ENCODE data around the gene CD82. TPM values are rescaled to one million over a fixed set of nuclear protein-coding genes. Genes with fewer than 3 reads are reported as not detected.

Gene CD82
- total RNA-seq, 2 experiments from 2014 or later: 243 to 277 TPM

- CTCF ChIA-PET: interaction anchor here (2.4 to 3.3 kb wide), 2 partner anchors 25 to 45 kb away, joined by 7 to 17 read pairs; no protein-coding TSS in a partner anchor
Observed at GRCh38 chr11:44571871-44572270, 6.4 kb downstream of the CD82 start.

GRCh38 chr11:44572436-44572835 is 7.0 kb downstream of the CD82 start:
- H3K36me3 Mint-ChIP-seq: peaks cover 50% of the 10 kb centered on the region

More at GRCh38 chr11:44571871-44572270, 6.4 kb downstream of the CD82 start:
- H3K27ac Mint-ChIP-seq: peak overlapping the region; percentile 99
- peaks cover 97% of the 10 kb centered on the region for H3K4me1 Mint-ChIP-seq (ENCODE audit: low read depth)
- POLR2A ChIA-PET: no interaction called here
- peak overlapping the region; percentile 57 for H3K4me3 Mint-ChIP-seq
- no peak for DNase-seq
- intact Hi-C loops (cut with micrococcal nuclease): no loop called here
- no peaks in the 10 kb centered on the region for H3K27me3 Mint-ChIP-seq
- H3K9me3 Mint-ChIP-seq: no peaks in the 10 kb centered on the region
- H3K36me3 Mint-ChIP-seq: peaks cover 54% of the 10 kb centered on the region

GRCh38 chr11:44572884-44573283 is 7.4 kb downstream of the CD82 start:
- no peaks in the 10 kb centered on the region for H3K27me3 Mint-ChIP-seq
- ChIA-PET CTCF (interaction anchor here (2.4 to 3.3 kb wide), 2 partner anchors 24 to 44 kb away, joined by 7 to 17 read pairs; no protein-coding TSS in a partner anchor), POLR2A (no interaction called here)
- peaks cover 97% of the 10 kb centered on the region for H3K4me1 Mint-ChIP-seq (ENCODE audit: low read depth)
- intact Hi-C loops (cut with micrococcal nuclease): no loop called here
- H3K27ac Mint-ChIP-seq: peak overlapping the region; percentile 99
- H3K9me3 Mint-ChIP-seq: no peaks in the 10 kb centered on the region
- DNase-seq: peak; percentile 64
- peaks cover 45% of the 10 kb centered on the region for H3K36me3 Mint-ChIP-seq
- H3K4me3 Mint-ChIP-seq: peak overlapping the region; percentile 57

More at GRCh38 chr11:44572436-44572835, 7.0 kb downstream of the CD82 start:
- peak overlapping the region; percentile 99 for H3K27ac Mint-ChIP-seq
- H3K27me3 Mint-ChIP-seq: no peaks in the 10 kb centered on the region
- no peak for DNase-seq
- POLR2A ChIA-PET: no interaction called here
- CTCF ChIA-PET: interaction anchor here (2.4 to 3.3 kb wide), 2 partner anchors 24 to 45 kb away, joined by 7 to 17 read pairs; no protein-coding TSS in a partner anchor
- intact Hi-C loops (cut with micrococcal nuclease): no loop called here
- peak overlapping the region; percentile 57 for H3K4me3 Mint-ChIP-seq
- peaks cover 97% of the 10 kb centered on the region for H3K4me1 Mint-ChIP-seq (ENCODE audit: low read depth)
- no peaks in the 10 kb centered on the region for H3K9me3 Mint-ChIP-seq

DNA sequence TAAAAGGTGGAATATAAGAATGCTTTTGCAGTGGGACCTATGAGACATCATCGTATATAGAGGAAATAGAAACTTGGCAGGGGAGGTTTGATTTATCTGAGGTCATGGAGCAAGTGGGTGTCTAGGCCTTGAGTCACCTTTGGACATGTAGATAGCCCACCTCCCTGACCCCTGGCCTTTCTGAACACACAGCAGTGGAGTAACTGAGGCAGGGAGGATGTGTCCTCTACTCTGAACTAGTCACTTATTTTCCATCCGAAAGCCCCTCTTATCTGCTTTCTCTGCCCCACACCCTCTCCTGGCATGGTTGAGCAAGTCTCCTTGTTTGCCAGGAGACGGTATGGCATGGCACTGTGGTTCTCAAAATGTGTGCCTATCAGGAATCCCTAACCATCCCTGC is 7.9 kb downstream of the CD82 start:
- Mint-ChIP-seq H3K4me3 (peak overlapping the region; percentile 57), H3K36me3 (peaks cover 42% of the 10 kb centered on the region), H3K4me1 (ENCODE audit: low read depth) (peaks cover 96% of the 10 kb centered on the region), H3K9me3 (no peaks in the 10 kb centered on the region), H3K27me3 (no peaks in the 10 kb centered on the region), H3K27ac (peak overlapping the region; percentile 99)
- CTCF ChIA-PET: interaction anchor here (1.3 to 5.8 kb wide), 5 partner anchors 13 to 44 kb away, joined by 3 to 33 read pairs (median 7); no protein-coding TSS in a partner anchor
- DNase-seq: peak; percentile 62
- intact Hi-C loops (cut with micrococcal nuclease): no loop called here
- POLR2A ChIA-PET: interaction anchor here (0.9 to 1.8 kb wide), 3 partner anchors 9 to 34 kb away, joined by 3 to 11 read pairs (median 7); partner anchors contain the start of gene CD82

- DNase-seq: peak; percentile 72
- no peaks in the 10 kb centered on the region for H3K9me3 Mint-ChIP-seq
- peak overlapping the region; percentile 57 for H3K4me3 Mint-ChIP-seq
- CTCF ChIA-PET: interaction anchor here (0.6 to 5.8 kb wide), 7 partner anchors 9 to 51 kb away, joined by 3 to 33 read pairs (median 5); partner anchors contain the start of gene CD82
- H3K36me3 Mint-ChIP-seq: peaks cover 42% of the 10 kb centered on the region
- H3K27me3 Mint-ChIP-seq: no peaks in the 10 kb centered on the region
- peaks cover 98% of the 10 kb centered on the region for H3K4me1 Mint-ChIP-seq (ENCODE audit: low read depth)
- intact Hi-C loops (cut with micrococcal nuclease): loop anchor here (1.0 to 2.0 kb wide), 3 partner anchors 9 to 38 kb away; partner anchors contain the start of gene CD82
- POLR2A ChIA-PET: interaction anchor here (1.1 to 1.8 kb wide), 4 partner anchors 11 to 37 kb away, joined by 3 to 11 read pairs (median 6); partner anchors contain the start of gene CD82
- H3K27ac Mint-ChIP-seq: peak overlapping the region; percentile 99
Observed at GRCh38 chr11:44574610-44575287, 9.3 kb downstream of the CD82 start.

DNA sequence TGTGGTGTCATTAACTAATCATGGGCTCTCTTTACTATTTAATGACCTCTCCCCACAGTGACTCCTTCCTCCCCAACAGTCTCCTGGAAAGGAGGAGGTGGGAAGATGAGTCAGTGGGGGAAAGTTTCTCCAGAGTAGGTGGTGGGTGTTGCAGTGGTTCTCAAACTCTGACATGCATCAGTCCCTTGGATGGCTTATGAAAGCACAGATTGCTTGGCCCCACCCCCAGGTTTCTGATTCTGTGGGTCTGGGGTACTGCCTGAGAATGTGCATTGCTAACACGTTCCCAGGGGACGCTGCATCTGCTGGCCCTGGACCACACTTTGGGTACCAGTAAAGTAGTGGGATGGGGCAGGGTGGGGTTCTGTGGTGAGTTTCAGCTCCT is 9.8 kb downstream of the CD82 start:
- intact Hi-C loops (cut with micrococcal nuclease): loop anchor here (1.0 to 2.0 kb wide), 2 partner anchors 10 to 38 kb away; partner anchors contain the start of gene CD82
- Mint-ChIP-seq H3K36me3 (peaks cover 40% of the 10 kb centered on the region), H3K4me3 (peak overlapping the region; percentile 57)

GRCh38 chr11:44575962-44576361 is 10.5 kb downstream of the CD82 start:
- POLR2A ChIA-PET: interaction anchor here (1.2 kb wide), 1 partner anchor 36 kb away, joined by 4 read pairs; no protein-coding TSS in a partner anchor

More for the DNA sequence above, 9.8 kb downstream of the CD82 start:
- DNase-seq: peak; percentile 77
- H3K9me3 Mint-ChIP-seq: no peaks in the 10 kb centered on the region
- H3K4me1 Mint-ChIP-seq (ENCODE audit: low read depth): peaks cover 98% of the 10 kb centered on the region
- no peaks in the 10 kb centered on the region for H3K27me3 Mint-ChIP-seq
- H3K27ac Mint-ChIP-seq: peak overlapping the region; percentile 99
- POLR2A ChIA-PET: interaction anchor here (1.1 to 1.8 kb wide), 4 partner anchors 11 to 37 kb away, joined by 3 to 11 read pairs (median 6); partner anchors contain the start of gene CD82
- CTCF ChIA-PET: interaction anchor here (1.3 to 5.8 kb wide), 2 partner anchors 10 to 42 kb away, joined by 7 to 33 read pairs; partner anchors contain the start of gene CD82

GRCh38 chr11:44576656-44577055 is 11.2 kb downstream of the CD82 start:
- no peaks in the 10 kb centered on the region for H3K9me3 Mint-ChIP-seq
- H3K4me1 Mint-ChIP-seq (ENCODE audit: low read depth): peaks cover 90% of the 10 kb centered on the region
- peak overlapping the region; percentile 99 for H3K27ac Mint-ChIP-seq
- POLR2A ChIA-PET: interaction anchor here (1.8 kb wide), 1 partner anchor 11 kb away, joined by 4 read pairs; the partner anchor contains the start of gene CD82
- H3K36me3 Mint-ChIP-seq: peaks cover 35% of the 10 kb centered on the region
- intact Hi-C loops (cut with micrococcal nuclease): no loop called here
- peak overlapping the region; percentile 20 for H3K4me3 Mint-ChIP-seq
- DNase-seq: peak; percentile 42
- H3K27me3 Mint-ChIP-seq: no peaks in the 10 kb centered on the region
- CTCF ChIA-PET: interaction anchor here (0.9 to 5.8 kb wide), 2 partner anchors 20 to 40 kb away, joined by 3 to 33 read pairs; no protein-coding TSS in a partner anchor

More at GRCh38 chr11:44575962-44576361, 10.5 kb downstream of the CD82 start:
- Mint-ChIP-seq H3K9me3 (no peaks in the 10 kb centered on the region), H3K27ac (peak overlapping the region; percentile 99), H3K27me3 (no peaks in the 10 kb centered on the region), H3K4me3 (no peak overlapping the region), H3K36me3 (peaks cover 34% of the 10 kb centered on the region), H3K4me1 (ENCODE audit: low read depth) (peaks cover 94% of the 10 kb centered on the region)
- no peak for DNase-seq
- CTCF ChIA-PET: interaction anchor here (0.9 to 5.8 kb wide), 2 partner anchors 21 to 41 kb away, joined by 3 to 33 read pairs; no protein-coding TSS in a partner anchor
- intact Hi-C loops (cut with micrococcal nuclease): loop anchor here (1.0 to 2.0 kb wide), 2 partner anchors 11 to 37 kb away; partner anchors contain the start of gene CD82

DNA sequence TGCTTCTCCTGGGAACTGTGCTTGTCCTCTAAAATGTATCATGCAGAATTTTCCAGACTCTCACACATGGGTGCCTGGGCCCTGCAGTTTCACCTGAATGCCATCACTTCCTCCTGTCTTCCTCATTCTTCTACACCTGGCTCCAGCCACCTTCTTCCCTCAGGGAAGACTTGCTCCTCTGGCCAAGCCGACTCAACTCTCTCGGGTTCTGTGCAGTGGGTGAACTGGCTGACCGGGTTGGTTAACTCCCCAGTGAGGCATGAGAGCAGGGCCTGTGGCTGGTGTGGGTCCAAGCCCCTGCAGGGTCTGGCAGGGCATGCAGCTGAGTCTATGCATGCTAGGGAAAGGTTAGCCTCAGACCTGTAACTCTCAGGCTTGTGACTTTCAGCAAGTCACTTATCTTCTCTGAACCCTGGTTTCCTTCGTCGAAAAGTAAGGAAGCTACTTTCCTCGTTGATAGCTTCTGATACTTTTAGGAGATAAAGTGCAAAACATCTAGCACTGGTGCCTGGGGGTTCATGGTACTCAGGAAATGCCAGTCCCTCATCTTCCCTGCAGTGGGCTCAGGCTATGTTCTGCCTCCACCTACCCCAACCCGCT is 11.9 kb downstream of the CD82 start:
- ChIA-PET CTCF (interaction anchor here (1.2 to 5.8 kb wide), 4 partner anchors 20 to 40 kb away, joined by 4 to 33 read pairs (median 4); no protein-coding TSS in a partner anchor), POLR2A (interaction anchor here (0.7 to 2.1 kb wide), 5 partner anchors 9 to 19 kb away, joined by 3 to 8 read pairs (median 4); partner anchors contain the start of gene CD82)
- intact Hi-C loops (cut with micrococcal nuclease): no loop called here
- H3K4me3 Mint-ChIP-seq: no peak overlapping the region
- no peak for DNase-seq
- H3K27me3 Mint-ChIP-seq: no peaks in the 10 kb centered on the region
- peaks cover 37% of the 10 kb centered on the region for H3K36me3 Mint-ChIP-seq
- peaks cover 90% of the 10 kb centered on the region for H3K4me1 Mint-ChIP-seq (ENCODE audit: low read depth)
- H3K27ac Mint-ChIP-seq: peak overlapping the region; percentile 64
- H3K9me3 Mint-ChIP-seq: no peaks in the 10 kb centered on the region

DNA sequence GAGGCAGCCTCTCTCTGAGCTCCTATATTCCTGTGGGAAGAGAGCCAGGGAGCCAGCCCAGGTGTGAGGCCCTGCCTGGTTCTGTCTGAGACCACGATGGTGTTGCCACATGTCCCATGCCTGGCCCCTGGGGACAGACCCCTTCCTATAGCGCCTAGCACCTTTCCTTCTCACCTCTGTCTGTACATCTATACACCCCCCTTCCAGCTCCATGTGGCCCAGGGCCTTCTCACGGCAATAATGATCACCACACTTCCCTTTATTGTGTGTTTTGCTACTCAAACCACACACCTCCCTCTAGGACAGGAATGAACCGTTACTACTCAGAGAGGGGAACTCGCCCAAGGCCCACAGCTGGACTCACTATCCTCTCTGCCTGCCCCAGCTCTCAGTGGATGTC is 12.8 kb downstream of the CD82 start:
- DNase-seq: peak; percentile 48
- Mint-ChIP-seq H3K27ac (peak overlapping the region; percentile 74), H3K36me3 (peaks cover 40% of the 10 kb centered on the region), H3K9me3 (peaks cover 2% of the 10 kb centered on the region), H3K27me3 (no peaks in the 10 kb centered on the region), H3K4me1 (ENCODE audit: low read depth) (peaks cover 87% of the 10 kb centered on the region), H3K4me3 (no peak overlapping the region)
- intact Hi-C loops (cut with micrococcal nuclease): no loop called here
- ChIA-PET CTCF (interaction anchor here (0.6 to 5.8 kb wide), 7 partner anchors 11 to 39 kb away, joined by 3 to 33 read pairs (median 4); no protein-coding TSS in a partner anchor), POLR2A (interaction anchor here (1.0 to 2.1 kb wide), 4 partner anchors 10 to 18 kb away, joined by 4 to 8 read pairs (median 4); partner anchors contain the start of gene CD82)

GRCh38 chr11:44579302-44579761 is 13.9 kb downstream of the CD82 start:
- Mint-ChIP-seq H3K36me3 (peaks cover 42% of the 10 kb centered on the region), H3K27ac (peak overlapping the region; percentile 20), H3K9me3 (peaks cover 2% of the 10 kb centered on the region), H3K27me3 (no peaks in the 10 kb centered on the region), H3K4me3 (no peak overlapping the region), H3K4me1 (ENCODE audit: low read depth) (peaks cover 82% of the 10 kb centered on the region)
- intact Hi-C loops (cut with micrococcal nuclease): no loop called here
- ChIA-PET POLR2A (interaction anchor here (2.1 kb wide), 1 partner anchor 13 kb away, joined by 8 read pairs; no protein-coding TSS in a partner anchor), CTCF (interaction anchor here (1.1 kb wide), 1 partner anchor 38 kb away, joined by 3 read pairs; no protein-coding TSS in a partner anchor)
- DNase-seq: no peak

Measured in activated CD4-positive, alpha-beta memory T cell treated with anti-CD3 and anti-CD28 coated beads for 36 hours (primary cell).